Astrocyte of the spinal cord (primary cell): ENCODE data around the gene GSG1L.

ENCODE experiments used
- DNase-seq: peaks from one replicate; pipeline ENCODE4 v3.0.0; 2011; ENCODE audit warnings: low read depth, low spot score
- H3K4me3 ChIP-seq: 2 replicates; pipeline ENCODE4 v1.5.1; 2011; ENCODE audit warnings: low read depth, mild to moderate bottlenecking, low read length, moderate library complexity
- CTCF ChIP-seq: IDR thresholded peaks from 2 replicates; pipeline ENCODE4 v1.5.1; 2012; ENCODE audit warnings: low read depth, mild to moderate bottlenecking, low read length, inconsistent platforms
- in situ Hi-C: cut with HindIII; loops from 2 replicates; pipeline ENCODE4 v1.10.0; 2017; ENCODE audit warnings: low sequenced_read_pairs

The GSG1L gene

DNA sequence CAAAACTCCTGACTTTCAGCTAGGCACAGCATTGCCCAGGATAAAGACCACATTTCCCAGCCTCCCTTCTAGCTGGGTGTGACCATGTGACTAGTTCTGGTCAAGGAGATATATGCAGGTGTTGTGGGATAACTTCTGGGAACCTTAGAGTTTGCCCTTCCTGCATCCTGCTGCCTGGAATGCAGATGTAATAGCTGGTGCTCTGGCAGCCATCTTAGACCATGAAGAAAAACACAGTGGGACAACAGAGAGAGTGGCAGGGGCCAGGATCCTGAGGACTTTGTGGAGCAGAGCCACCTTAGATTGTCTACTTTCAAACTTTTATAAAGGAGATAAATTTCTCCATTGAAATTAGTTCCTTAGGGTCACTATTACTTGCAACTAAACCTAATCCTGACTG, 101.3 kb downstream of the GSG1L start:
- in situ Hi-C loops, result no loop called here
- TF ChIP-seq CTCF, result no peak
- DNase-seq, result no peak
- H3K4me3 ChIP-seq, result no peak overlapping the region

DNA sequence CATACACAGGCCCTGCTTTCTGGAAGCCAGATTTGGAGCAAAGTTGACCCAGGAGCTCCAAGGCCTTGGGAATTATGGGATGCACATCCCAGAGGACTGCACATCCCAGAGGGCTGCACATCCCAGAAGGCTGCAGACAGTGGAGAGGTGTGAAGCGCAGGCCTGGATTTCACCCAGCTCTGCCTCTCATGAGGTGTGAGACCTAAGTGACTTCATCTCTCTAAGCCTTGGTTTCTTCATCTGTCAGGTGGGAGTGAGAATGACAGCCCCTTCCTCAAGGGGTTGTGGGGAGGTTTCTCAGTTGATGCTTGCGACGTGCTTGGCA, 102.3 kb downstream of the GSG1L start:
- DNase-seq, result no peak
- in situ Hi-C loops, result no loop called here
- TF ChIP-seq CTCF, result no peak
- H3K4me3 ChIP-seq, result no peak overlapping the region

GRCh38 chr16:27960619-27961295, 102.8 kb downstream of the GSG1L start:
- in situ Hi-C loops, result no loop called here
- TF ChIP-seq CTCF, result no peak
- H3K4me3 ChIP-seq, result no peak overlapping the region

DNA sequence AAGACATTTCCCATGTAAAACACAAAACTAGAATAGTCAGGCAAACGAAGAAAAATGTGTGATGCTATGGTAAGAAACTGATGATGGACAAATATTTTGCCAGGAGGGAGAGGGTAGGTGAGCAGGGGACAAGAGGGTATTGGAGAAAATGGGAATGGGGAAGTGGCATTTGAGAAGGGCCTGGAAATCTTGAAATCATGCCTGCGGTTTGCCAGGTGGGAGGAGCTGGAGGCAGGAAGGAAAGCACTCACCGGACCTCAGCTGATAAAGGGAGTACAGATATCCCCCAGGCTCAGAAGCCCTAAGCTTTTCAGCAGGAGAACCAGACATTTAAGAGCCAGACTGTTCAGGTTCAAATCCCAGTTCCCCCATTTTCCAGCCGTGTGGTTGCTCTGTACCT, 103.6 kb downstream of the GSG1L start:
- no peak for DNase-seq
- in situ Hi-C loops, result no loop called here
- no peak for TF ChIP-seq CTCF
- no peak overlapping the region for H3K4me3 ChIP-seq

More at GRCh38 chr16:27960619-27961295, 102.8 kb downstream of the GSG1L start:
- no peak for DNase-seq

GRCh38 chr16:27954191-27954590, 109.3 kb downstream of the GSG1L start:
- no peak overlapping the region for H3K4me3 ChIP-seq
- in situ Hi-C loops, result no loop called here
- no peak for TF ChIP-seq CTCF
- no peak for DNase-seq

DNA sequence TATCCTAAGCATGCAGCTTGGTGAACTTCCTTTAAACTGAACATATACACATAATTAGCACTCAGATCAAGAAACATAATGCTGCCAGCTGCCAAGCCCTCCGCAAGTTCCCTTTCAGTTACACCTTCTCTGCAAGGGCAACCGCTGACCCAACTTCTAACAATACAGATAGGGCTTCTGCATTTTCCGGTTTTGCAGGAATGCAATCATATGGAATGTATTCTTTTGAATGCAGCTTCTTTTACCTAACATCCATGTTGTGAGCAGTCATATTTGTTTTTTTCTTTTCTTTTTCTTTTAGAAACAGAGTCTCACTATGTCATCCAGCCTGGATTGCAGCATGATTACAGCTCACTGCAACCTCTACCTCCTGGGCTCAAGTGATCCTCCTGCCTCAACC, 110.7 kb downstream of the GSG1L start:
- no peak for TF ChIP-seq CTCF
- no peak for DNase-seq
- in situ Hi-C loops, result no loop called here
- H3K4me3 ChIP-seq, result no peak overlapping the region
